GM21528 (cell line): ENCODE results near the gene SFXN5.
A peak's percentile ranks its signal among the peaks of the same experiment; 100 is the strongest.
"Not testable (repeated sequence)": the region's sequence is repeated elsewhere in the genome, so short reads cannot be mapped to it uniquely, and the experiment has no call there.

Source experiments
- ATAC-seq: cut with Tn5 transposase; IDR thresholded peaks from one replicate; pipeline ENCODE4 v1.9.1; 2021; ENCODE audit warnings: mild to moderate bottlenecking, moderate library complexity; ENCODE audit not compliant: unreplicated experiment, low FRiP score

SFXN5 gene

DNA sequence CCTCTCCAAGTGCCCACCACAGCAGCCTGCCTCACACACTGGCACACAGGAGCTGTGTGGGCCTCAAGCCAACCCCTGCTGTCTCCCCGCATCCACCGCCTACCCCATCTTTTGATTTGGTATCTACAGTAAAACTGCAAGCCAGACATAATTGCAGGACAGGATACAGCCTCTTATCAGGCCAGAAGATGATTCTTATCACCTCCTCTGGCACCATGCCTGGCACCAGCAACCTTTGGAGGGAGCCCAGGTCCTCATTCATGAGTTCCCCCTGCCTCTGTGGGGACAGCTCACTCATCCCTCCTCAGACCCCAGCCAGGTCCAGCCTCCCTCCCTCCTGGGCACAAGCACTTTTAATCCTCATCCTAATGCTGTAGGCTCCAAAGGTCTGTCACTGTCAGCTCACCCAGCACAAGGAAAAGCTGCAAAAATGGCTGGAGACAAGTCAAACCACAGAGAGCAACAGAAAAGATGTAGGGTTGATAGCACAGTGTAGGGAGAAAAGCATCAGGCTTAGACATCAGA lies 31.6 kb upstream of the SFXN5 start:
- no peak for ATAC-seq

DNA sequence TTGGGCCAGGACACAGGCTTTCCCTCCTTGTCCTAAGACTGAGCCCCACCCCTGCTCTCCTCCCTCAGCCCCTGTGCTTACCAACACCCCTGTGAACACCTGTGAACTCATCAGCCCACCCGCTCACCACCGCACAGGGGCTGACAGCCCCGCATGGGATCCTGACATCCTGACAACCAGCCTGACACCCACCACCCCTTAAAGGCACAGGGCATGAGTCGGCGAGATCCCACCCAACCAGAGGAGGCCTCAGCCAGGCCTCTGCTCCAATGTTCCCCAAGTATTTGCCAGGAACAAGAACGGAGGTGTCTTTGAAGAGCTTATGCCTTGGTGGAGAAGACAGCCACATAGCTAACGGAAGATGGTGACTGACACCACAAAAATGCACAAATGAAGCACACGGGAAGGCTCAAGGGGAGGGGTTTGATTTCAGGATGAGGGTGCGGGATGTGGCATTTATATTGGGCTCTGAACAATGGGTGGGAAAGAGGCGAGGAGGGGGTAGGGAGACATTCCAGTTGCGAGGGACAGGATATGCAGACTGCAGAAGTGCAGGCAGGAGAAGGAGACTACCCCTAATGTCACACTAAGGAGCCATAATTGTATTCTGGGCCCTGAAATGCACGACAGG lies 30.2 kb upstream of the SFXN5 start:
- no peak for ATAC-seq

- ATAC-seq: no peak
Measured at GRCh38 chr2:73100956-73101355, 29.4 kb upstream of the SFXN5 start.

- no peak for ATAC-seq
Measured at GRCh38 chr2:73099486-73099885, 28.0 kb upstream of the SFXN5 start.

GRCh38 chr2:73095910-73096309 lies 24.4 kb upstream of the SFXN5 start:
- ATAC-seq: no peak

GRCh38 chr2:73093601-73094218 lies 22.2 kb upstream of the SFXN5 start:
- not testable (repeated sequence) for ATAC-seq

- ATAC-seq: no peak
Measured at GRCh38 chr2:73092146-73092783, 20.8 kb upstream of the SFXN5 start.

- ATAC-seq: no peak
Measured at GRCh38 chr2:73091696-73092095, 20.2 kb upstream of the SFXN5 start.

DNA sequence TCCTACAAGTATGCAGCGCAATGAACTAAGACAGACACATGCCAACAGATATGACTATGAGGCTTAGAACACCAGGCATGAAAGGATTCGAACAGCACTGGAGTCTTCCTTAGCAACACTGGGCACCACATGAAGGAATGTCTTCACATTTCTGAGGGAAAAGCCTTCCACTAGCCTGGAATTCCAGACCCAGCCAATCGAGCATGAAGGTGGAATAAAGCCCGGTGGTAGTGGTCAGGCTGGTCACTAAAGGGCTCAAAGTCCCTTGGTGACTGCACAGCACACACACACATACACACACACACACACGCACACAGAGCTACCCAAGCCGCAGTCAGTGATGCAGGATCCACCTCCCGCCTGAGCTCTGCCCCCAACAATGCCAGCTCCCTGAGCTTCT lies 19.7 kb upstream of the SFXN5 start:
- no peak for ATAC-seq

- ATAC-seq: no peak
Measured at GRCh38 chr2:73089270-73090030, 17.9 kb upstream of the SFXN5 start.

- no peak for ATAC-seq
Measured at GRCh38 chr2:73088703-73089102, 17.2 kb upstream of the SFXN5 start.

- ATAC-seq: no peak
Measured at GRCh38 chr2:73088211-73088610, 16.7 kb upstream of the SFXN5 start.

GRCh38 chr2:73087311-73087710 lies 15.8 kb upstream of the SFXN5 start:
- no peak for ATAC-seq

- ATAC-seq: peak; percentile 87
Measured at GRCh38 chr2:73085691-73086090, 14.2 kb upstream of the SFXN5 start.

DNA sequence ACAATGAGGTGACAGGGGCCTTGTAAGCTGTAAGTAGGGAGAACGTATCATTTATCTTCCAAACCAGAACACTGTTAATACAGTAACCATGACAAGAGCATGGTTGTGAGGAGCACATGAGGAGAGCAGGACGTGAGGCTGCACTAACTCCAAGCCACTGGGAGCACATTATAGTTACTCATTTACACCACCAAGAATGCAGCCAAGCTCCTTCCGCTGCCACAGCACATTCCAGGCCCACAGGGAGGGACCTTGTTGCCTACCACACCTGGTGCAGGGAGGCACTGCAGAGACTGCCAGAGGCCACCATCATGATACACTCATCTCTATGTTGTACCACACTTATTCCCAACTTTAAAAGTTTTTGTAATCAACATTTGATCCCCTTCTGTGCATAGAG lies 13.5 kb upstream of the SFXN5 start:
- no peak for ATAC-seq

DNA sequence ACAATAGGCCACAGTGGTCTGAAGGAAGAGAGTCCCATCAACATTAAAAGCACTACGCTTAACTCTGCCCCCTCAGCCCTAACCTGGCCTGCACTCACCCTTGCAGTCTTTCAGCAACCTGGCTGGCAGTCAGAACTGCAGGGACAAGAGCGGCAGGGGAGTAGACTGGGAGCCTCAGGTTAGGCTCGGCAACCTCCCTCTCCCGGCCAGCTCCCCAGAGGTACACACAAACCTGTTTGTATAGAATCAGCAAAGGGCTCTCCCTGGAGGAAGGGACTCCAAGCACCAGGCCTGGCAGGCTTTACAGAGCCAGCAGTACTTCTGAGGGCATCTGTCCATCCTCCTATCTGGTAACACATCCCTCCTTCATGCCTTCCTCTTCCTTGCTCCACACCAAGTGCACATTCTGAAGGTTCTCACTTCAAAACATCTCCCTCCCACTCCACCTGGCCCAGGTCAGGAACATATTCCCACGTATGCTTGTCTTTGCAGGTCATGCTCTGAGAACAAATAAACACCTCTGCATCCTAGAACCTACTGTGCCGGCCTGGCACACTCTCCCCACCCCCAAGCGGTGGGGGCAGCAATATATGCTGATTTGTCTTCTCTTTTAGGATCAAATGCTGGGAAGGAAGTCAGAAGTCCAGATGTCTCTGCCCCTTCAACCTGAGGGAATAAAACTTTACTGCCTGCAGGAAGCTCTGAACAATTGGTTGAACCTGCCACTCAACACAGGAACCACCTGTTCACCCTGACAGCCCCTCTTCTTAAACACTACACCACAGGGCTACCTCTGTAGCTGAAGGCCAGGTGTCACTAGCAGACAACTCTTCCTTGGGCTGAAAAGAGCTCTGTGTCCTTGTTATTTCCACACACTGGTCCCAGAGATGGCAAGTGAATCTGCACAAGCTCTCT lies 12.6 kb upstream of the SFXN5 start:
- ATAC-seq: no peak

- no peak for ATAC-seq
Measured at GRCh38 chr2:73082523-73083410, 11.3 kb upstream of the SFXN5 start.

DNA sequence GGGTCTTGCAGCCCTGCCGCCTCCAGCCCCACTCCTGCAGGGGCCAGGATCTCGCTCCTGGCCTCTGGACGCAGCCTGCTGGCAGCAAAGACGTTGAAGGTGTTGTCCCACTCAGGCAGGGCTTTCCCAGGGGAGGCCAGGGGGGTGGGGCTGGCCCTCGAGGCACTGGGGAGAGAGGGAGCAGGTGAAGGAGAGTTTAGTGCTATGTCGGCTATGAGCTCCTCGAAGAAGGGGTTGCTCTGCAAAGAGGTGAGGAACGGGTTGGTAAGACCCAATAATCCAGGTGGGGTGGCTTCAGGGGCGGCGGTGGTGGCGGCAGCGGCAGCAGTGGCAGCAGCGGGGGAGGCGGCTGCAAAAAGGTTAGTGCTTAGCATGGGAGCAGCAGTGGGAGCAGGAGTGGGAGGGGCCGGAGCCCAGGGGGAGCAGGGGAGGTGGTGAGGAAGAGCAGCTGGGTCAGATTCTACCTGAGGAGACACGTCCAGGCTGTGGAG lies 9.7 kb upstream of the SFXN5 start:
- no peak for ATAC-seq
